Parathyroid adenoma (tissue), 2 donors: ENCODE results near the gene SLC25A51.

Experiments
- H2AFZ ChIP-seq: fragments of 300-600 bp; sonication (generic); one replicate; pipeline ENCODE4 v1.7.0; 2017; ENCODE audit warnings: antibody characterized with exemption, mild to moderate bottlenecking
- H3K27ac ChIP-seq: fragments of 300-600 bp; sonication (generic); one replicate; pipeline ENCODE4 v1.7.0; 2017
- H3K27me3 ChIP-seq: fragments of 300-600 bp; sonication (generic); one replicate; pipeline ENCODE4 v1.7.0; 2017; ENCODE audit warnings: low read length; ENCODE audit not compliant: control insufficient read depth, insufficient read depth
- H3K36me3 ChIP-seq: fragments of 300-600 bp; sonication (generic); one replicate; pipeline ENCODE4 v1.7.0; 2017; ENCODE audit warnings: low read length; ENCODE audit not compliant: control insufficient read depth, insufficient read depth
- H3K4me1 ChIP-seq: fragments of 300-600 bp; sonication (generic); one replicate; pipeline ENCODE4 v1.7.0; 2017; ENCODE audit warnings: control low read depth
- H3K4me2 ChIP-seq: fragments of 300-600 bp; sonication (generic); one replicate; pipeline ENCODE4 v1.7.0; 2017; ENCODE audit warnings: low read length
- H3K4me3 ChIP-seq: fragments of 300-600 bp; sonication (generic); one replicate; pipeline ENCODE4 v1.7.0; 2017; ENCODE audit warnings: low read depth, low read length
- H3K79me2 ChIP-seq: fragments of 300-600 bp; sonication (generic); one replicate; pipeline ENCODE4 v1.7.0; 2017; ENCODE audit warnings: control low read depth
- H3K9ac ChIP-seq: fragments of 300-600 bp; sonication (generic); one replicate; pipeline ENCODE4 v1.7.0; 2017; ENCODE audit warnings: mild to moderate bottlenecking
- H3K9me3 ChIP-seq: fragments of 300-600 bp; sonication (generic); one replicate; pipeline ENCODE4 v1.7.0; 2017; ENCODE audit warnings: low read length; ENCODE audit not compliant: control insufficient read depth
- CTCF ChIP-seq: fragments of 300-600 bp; sonication (generic); IDR thresholded peaks from one replicate; pipeline ENCODE4 v1.7.0; 2017; ENCODE audit warnings: antibody characterized with exemption, mild to moderate bottlenecking
- donor health status: primary hyperparathyroidism.

The SLC25A51 gene

GRCh38 chr9:37938121-37938891 is 34.4 kb upstream of the SLC25A51 start:
- H2AFZ ChIP-seq, result no peak overlapping the region
- H3K4me2 ChIP-seq, result no peak overlapping the region
- no peak overlapping the region for H3K27ac ChIP-seq
- no peaks in the 10 kb centered on the region for H3K4me1 ChIP-seq
- H3K27me3 ChIP-seq, result no peaks in the 10 kb centered on the region
- no peak overlapping the region for H3K9ac ChIP-seq
- TF ChIP-seq CTCF, result no peak
- H3K4me3 ChIP-seq, result no peak overlapping the region
- H3K79me2 ChIP-seq, result no peaks in the 10 kb centered on the region
- H3K36me3 ChIP-seq, result no peaks in the 10 kb centered on the region
- no peaks in the 10 kb centered on the region for H3K9me3 ChIP-seq

GRCh38 chr9:37937366-37937765 is 33.4 kb upstream of the SLC25A51 start:
- H2AFZ ChIP-seq, result no peak overlapping the region
- H3K79me2 ChIP-seq, result no peaks in the 10 kb centered on the region
- no peak overlapping the region for H3K4me2 ChIP-seq
- no peaks in the 10 kb centered on the region for H3K27me3 ChIP-seq
- H3K9me3 ChIP-seq, result no peaks in the 10 kb centered on the region
- H3K4me1 ChIP-seq, result no peaks in the 10 kb centered on the region
- no peak overlapping the region for H3K4me3 ChIP-seq
- no peak overlapping the region for H3K9ac ChIP-seq
- no peak overlapping the region for H3K27ac ChIP-seq
- H3K36me3 ChIP-seq, result no peaks in the 10 kb centered on the region
- no peak for TF ChIP-seq CTCF

- Histone ChIP-seq H3K36me3 (no peaks in the 10 kb centered on the region), H3K27ac (no peak overlapping the region)
- no peak for TF ChIP-seq CTCF
Measured at GRCh38 chr9:37936965-37937364, 33.0 kb upstream of the SLC25A51 start.

GRCh38 chr9:37936376-37936775 is 32.4 kb upstream of the SLC25A51 start:
- no peaks in the 10 kb centered on the region for H3K4me1 ChIP-seq
- H3K27ac ChIP-seq, result no peak overlapping the region

More at GRCh38 chr9:37936965-37937364, 33.0 kb upstream of the SLC25A51 start:
- Histone ChIP-seq H2AFZ (no peak overlapping the region), H3K9ac (no peak overlapping the region), H3K4me1 (no peaks in the 10 kb centered on the region), H3K79me2 (no peaks in the 10 kb centered on the region), H3K4me3 (no peak overlapping the region), H3K9me3 (no peaks in the 10 kb centered on the region), H3K4me2 (no peak overlapping the region), H3K27me3 (no peaks in the 10 kb centered on the region)

More at GRCh38 chr9:37936376-37936775, 32.4 kb upstream of the SLC25A51 start:
- no peaks in the 10 kb centered on the region for H3K27me3 ChIP-seq
- no peak overlapping the region for H2AFZ ChIP-seq
- no peak for TF ChIP-seq CTCF
- H3K9me3 ChIP-seq, result no peaks in the 10 kb centered on the region
- H3K4me2 ChIP-seq, result no peak overlapping the region
- H3K79me2 ChIP-seq, result no peaks in the 10 kb centered on the region
- no peak overlapping the region for H3K9ac ChIP-seq
- no peaks in the 10 kb centered on the region for H3K36me3 ChIP-seq
- H3K4me3 ChIP-seq, result no peak overlapping the region
